K562 (cell line): ENCODE data around the gene SLC2A9. TPM values are rescaled to one million over a fixed set of nuclear protein-coding genes. Genes with fewer than 3 reads are reported as not detected.

Source experiments
- ATAC-seq: fragments of 200-7000 bp; cut with Tn5 transposase; 3 replicates; pipeline ENCODE4 v1.9.1; 2020; ENCODE audit warnings: moderate library complexity
- BruUV-seq: library from RNA; stranded (reverse); fragments of 400-500 nt; replicated peaks from 2 replicates; lab custom pipeline; 2021; lab: Mats Ljungman, UMichigan
- CTCF ChIA-PET: fragments of 300-600 bp; formaldehyde crosslinking; extraction: SDS; loops from one replicate; lab custom pipeline; 2021; ENCODE audit warnings: low intra/inter-chr PET ratio; lab: Yijun Ruan, JAX
- POLR2A ChIA-PET: fragments of 300-600, 350-650 bp; sonication (Branson Sonifier 250); formaldehyde crosslinking; extraction: SDS; loops from one replicate; lab custom pipeline; 2021; ENCODE audit warnings: antibody characterized with exemption, inconsistent platforms; lab: Yijun Ruan, JAX
- DNase-seq, 4 experiments: peaks; one replicate each; pipeline versions ENCODE4 v3.0.0 to v3.0.0-alpha.2; 2011 to 2018; ENCODE audit warnings: low spot score in 3 of 4, mixed read lengths in 3 of 4; ENCODE audit errors: extremely low read depth in 1 of 4
- FAIRE-seq: peaks from 2 replicates; lab custom pipeline; 2011; peaks lifted over from hg19 to GRCh38; lab: Jason Lieb, UNC
- H2AFZ ChIP-seq: 2 replicates; pipeline ENCODE4 v1.6.0; 2011; ENCODE audit warnings: low read depth, low read length, control low read depth, inconsistent platforms
- H3K27ac ChIP-seq: fragments of 200-600 bp; 3 replicates; pipeline ENCODE4 v1.8.0; 2011; ENCODE audit warnings: low read depth, mild to moderate bottlenecking, control low read depth, inconsistent platforms, low read length, moderate library complexity, mixed read lengths; ENCODE audit errors: extremely low read depth
- H3K27me3 ChIP-seq, 2 experiments: fragments of 300-600 bp in 1 of 2; 2 replicates in 1 of 2; 3 replicates in 1 of 2; pipeline versions ENCODE4 v1.6.0 to v1.8.0; 2011; ENCODE audit warnings: inconsistent platforms in 2 of 2, low read length in 2 of 2, mild to moderate bottlenecking in 1 of 2, mixed read lengths in 1 of 2, moderate library complexity in 1 of 2; ENCODE audit not compliant: control insufficient read depth in 2 of 2, insufficient read depth in 2 of 2
- H3K36me3 ChIP-seq: fragments of 300-600 bp; 3 replicates; pipeline ENCODE4 v1.8.0; 2011; ENCODE audit warnings: mild to moderate bottlenecking, low read length, inconsistent platforms; ENCODE audit not compliant: control insufficient read depth, insufficient read depth
- H3K4me1 ChIP-seq, 2 experiments: fragments of 200-600 bp in 1 of 2; replicated peaks in 1 of 2; 2 replicates in 1 of 2; 3 replicates in 1 of 2; pipeline versions ENCODE4 v1.5.1 to v1.8.0; 2011; ENCODE audit warnings: inconsistent platforms in 2 of 2, low read length in 2 of 2, mild to moderate bottlenecking in 1 of 2, mixed read lengths in 1 of 2, moderate library complexity in 1 of 2; ENCODE audit not compliant: control insufficient read depth in 2 of 2, insufficient read depth in 2 of 2
- H3K4me2 ChIP-seq: 2 replicates; pipeline ENCODE4 v1.6.1; 2011; ENCODE audit warnings: low read length, control low read depth, inconsistent platforms, mixed read lengths; ENCODE audit not compliant: insufficient read depth
- H3K4me3 ChIP-seq: fragments of 200-600 bp; sonication (generic), shearing (Covaris generic); 2 replicates; pipeline ENCODE4 v1.5.1; 2016; ENCODE audit warnings: control low read depth, inconsistent platforms
- H3K79me2 ChIP-seq: fragments of 200-600 bp; 3 replicates; pipeline ENCODE4 v1.8.0; 2011; ENCODE audit warnings: low read length, inconsistent platforms; ENCODE audit not compliant: control insufficient read depth, insufficient read depth
- H3K9ac ChIP-seq, 2 experiments: 2 replicates each; pipeline versions ENCODE4 v1.6.0 to v1.6.1; 2011; ENCODE audit warnings: low read depth in 2 of 2, low read length in 2 of 2, control low read depth in 1 of 2, inconsistent platforms in 1 of 2, mild to moderate bottlenecking in 1 of 2, mixed read lengths in 1 of 2; ENCODE audit not compliant: insufficient read depth in 1 of 2
- H3K9me1 ChIP-seq: one replicate; pipeline ENCODE4 v1.6.0; 2011; ENCODE audit warnings: inconsistent platforms, mild to moderate bottlenecking, low read length, moderate library complexity; ENCODE audit not compliant: control insufficient read depth, insufficient read depth
- H3K9me3 ChIP-seq: replicated peaks from 2 replicates; pipeline ENCODE4 v1.5.1; 2011; ENCODE audit warnings: low read depth, low read length, inconsistent platforms; ENCODE audit not compliant: control insufficient read depth, insufficient read depth
- H4K20me1 ChIP-seq: replicated peaks from 2 replicates; pipeline ENCODE4 v1.6.1; 2011; ENCODE audit warnings: low read length, inconsistent platforms, mixed read lengths; ENCODE audit not compliant: control insufficient read depth, insufficient read depth
- ARID2 ChIP-seq: fragments of 450-650 bp; IDR thresholded peaks from 2 replicates; pipeline ENCODE4 v1.6.1; 2017; ENCODE audit warnings: antibody characterized with exemption, mild to moderate bottlenecking
- CHCHD3 ChIP-seq: fragments of 250-450 bp; sonication (Bioruptor Pico); IDR thresholded peaks from 2 replicates; pipeline ENCODE4 v2.1.2; 2022; ENCODE audit warnings: mild to moderate bottlenecking
- CREM ChIP-seq: IDR thresholded peaks from 2 replicates; pipeline ENCODE4 v1.6.1; 2014; ENCODE audit warnings: antibody characterized with exemption, low read depth
- CTBP1 ChIP-seq: fragments of 450-650 bp; IDR thresholded peaks from 2 replicates; pipeline ENCODE4 v1.6.1; 2016; ENCODE audit warnings: borderline replicate concordance
- DMBX1 ChIP-seq: fragments of 250-450 bp; sonication (Bioruptor Pico); IDR thresholded peaks from 2 replicates; pipeline ENCODE4 v1.8.0; 2022; ENCODE audit warnings: inconsistent platforms, mild to moderate bottlenecking, moderate library complexity, borderline replicate concordance
- HDAC3 ChIP-seq: fragments of 450-650 bp; IDR thresholded peaks from 2 replicates; pipeline ENCODE4 v1.6.1; 2018; ENCODE audit warnings: borderline replicate concordance, mild to moderate bottlenecking, moderate library complexity; ENCODE audit not compliant: partially characterized antibody
- KLF13 ChIP-seq: fragments of 450-650 bp; IDR thresholded peaks from 2 replicates; pipeline ENCODE4 v1.6.1; 2016; ENCODE audit warnings: missing genetic modification characterization, low read depth, mild to moderate bottlenecking, missing compliant biosample characterization, moderate library complexity, borderline replicate concordance
- POLR2B ChIP-seq: fragments of 450-650 bp; IDR thresholded peaks from 2 replicates; pipeline ENCODE4 v1.6.1; 2018; ENCODE audit warnings: low read depth; ENCODE audit not compliant: partially characterized antibody
- RAD21 ChIP-seq, 2 experiments: fragments of 250-450 bp in 1 of 2; fragments of 450-650 bp in 1 of 2; sonication (Bioruptor Pico) in 1 of 2; formaldehyde crosslinking in 1 of 2; IDR thresholded peaks in 1 of 2; conservative IDR thresholded peaks in 1 of 2; 2 replicates each; pipeline versions ENCODE4 v1.4.0 to v1.8.0; 2020 to 2022; ENCODE audit warnings: mild to moderate bottlenecking in 2 of 2, moderate library complexity in 1 of 2
- RBM34 ChIP-seq: fragments of 200-400 bp; formaldehyde crosslinking; IDR thresholded peaks from 2 replicates; pipeline ENCODE4 v1.6.1; 2018; ENCODE audit warnings: low read length, borderline replicate concordance; ENCODE audit not compliant: insufficient read depth
- RUNX1 ChIP-seq: sonication (generic); IDR thresholded peaks from 2 replicates; pipeline ENCODE4 v1.6.1; 2016; ENCODE audit warnings: antibody characterized with exemption, low read depth
- TAF1 ChIP-seq: IDR thresholded peaks from 2 replicates; pipeline ENCODE4 v1.6.1; 2011; ENCODE audit warnings: mild to moderate bottlenecking, low read length, moderate library complexity; ENCODE audit not compliant: insufficient read depth, control insufficient read depth, severe bottlenecking; ENCODE audit errors: extremely low read depth
- TSC22D4 ChIP-seq: fragments of 450-650 bp; IDR thresholded peaks from 2 replicates; pipeline ENCODE4 v1.6.1; 2016; ENCODE audit warnings: missing genetic modification characterization, missing biosample characterization, control low read depth
- USF2 ChIP-seq: sonication (generic); formaldehyde crosslinking; IDR thresholded peaks from 2 replicates; pipeline ENCODE4 v1.5.0; 2020; ENCODE audit warnings: missing genetic modification reagents
- ZBTB33 ChIP-seq: sonication (generic); formaldehyde crosslinking; IDR thresholded peaks from 2 replicates; pipeline ENCODE4 v1.8.1; 2023; ENCODE audit warnings: mild to moderate bottlenecking, missing genetic modification reagents
- ZHX1 ChIP-seq: fragments of 150-350 bp; conservative IDR thresholded peaks from 2 replicates; pipeline ENCODE4 v1.6.1; 2014; ENCODE audit warnings: low read length
- ZNF175 ChIP-seq: fragments of 200-800 bp; sonication (Bioruptor generic); IDR thresholded peaks from 2 replicates; pipeline ENCODE4 v1.6.1; 2016; ENCODE audit warnings: low read depth, mild to moderate bottlenecking, missing genetic modification characterization, missing compliant biosample characterization
- ZNF347 ChIP-seq: fragments of 450-650 bp; formaldehyde crosslinking; IDR thresholded peaks from 2 replicates; pipeline ENCODE4 v1.4.0; 2020; ENCODE audit warnings: low read depth, mild to moderate bottlenecking, moderate library complexity
- ZZZ3 ChIP-seq: fragments of 450-650 bp; IDR thresholded peaks from 2 replicates; pipeline ENCODE4 v1.6.1; 2016; ENCODE audit warnings: antibody characterized with exemption, mild to moderate bottlenecking, moderate library complexity
- WGBS: fragments of 100-300 bp; shearing (Covaris generic); methylation state at CpG from one replicate; pipeline ENCODE4 v1.1.6; 2016; ENCODE audit warnings: low coverage, mixed read lengths; ENCODE audit not compliant: insufficient coverage; ENCODE audit errors: missing lambda C conversion rate; 5-methylcytosine and 5-hydroxymethylcytosine counted together
- in situ Hi-C: fragments of 300-500 bp; cut with MboI; formaldehyde crosslinking; loops from 4 replicates; pipeline ENCODE4 v1.15.0; 2018; ENCODE audit warnings: inconsistent platforms, mixed read lengths
- intact Hi-C: fragments of 100-400 bp; cut with micrococcal nuclease; formaldehyde crosslinking; loops from 2 replicates; pipeline ENCODE4 v1.14.2; 2022
- polyA plus RNA-seq, 8 experiments: library from polyadenylated mRNA; depleted of rRNA in 4 of 8; stranded (reverse) in 5 of 8; unstranded in 3 of 8; fragments of >200 nt; fragmentation: Nextera tagmentation in 2 of 8; fragmentation: Illumina TruSeq in 1 of 8; extraction: Ambion mirVana in 2 of 8; extraction: Trizol in 1 of 8; gene quantifications; 2 replicates each; pipeline versions ENCODE4 v1.2.1 to v1.2.3, GENCODE V29; 2011 to 2014; ENCODE audit warnings: inconsistent platforms in 1 of 8, missing spikeins in 1 of 8
- total RNA-seq, 7 experiments: library from RNA; depleted of rRNA in 6 of 7; stranded (reverse); fragments of >200 nt in 6 of 7; fragmentation: Illumina TruSeq in 2 of 7; extraction: Trizol in 2 of 7; gene quantifications; 2 replicates each; pipeline versions ENCODE4 v1.2.1 to v1.2.3, GENCODE V29; 2011 to 2021; ENCODE audit warnings: low replicate concordance in 1 of 7

Gene SLC2A9
- total and polyA plus RNA-seq, 9 of the 15 experiments (the other 6 are each of a cell fraction or from before 2014, with no cell fraction given), result 0.15 to 1.9 (median 0.76) TPM

GRCh38 chr4:9931146-9931545 is 90.2 kb downstream of the SLC2A9 start:
- POLR2A ChIA-PET, result no interaction called here
- Histone ChIP-seq H3K4me1 (peaks cover 0 to 3% of the 10 kb centered on the region in 2 experiments; a peak in 2 of 5 replicates), H3K27me3 (peaks cover 0 to 27% of the 10 kb centered on the region in 2 experiments), H3K9me3 (no peaks in the 10 kb centered on the region), H4K20me1 (0 out of 2 replicates have a peak, but pooled peaks cover 3% of the 10 kb centered on the region), H3K79me2 (no peaks in the 10 kb centered on the region), H3K4me2 (no peak overlapping the region), H3K9me1 (no peaks in the 10 kb centered on the region), H3K27ac (no peak overlapping the region), H3K36me3 (no peaks in the 10 kb centered on the region), H3K4me3 (no peak overlapping the region), H2AFZ (no peak overlapping the region), H3K9ac (no peak overlapping the region)
- DNase-seq (no peak), FAIRE-seq (no peak), ATAC-seq (no peak)
- CTCF ChIA-PET, result no interaction called here
- in situ Hi-C loops, result no loop called here
- BruUV-seq, result no TSS peak
- WGBS, result 0% methylated on average over 1 of the region's 1 CpG
- intact Hi-C loops, result no loop called here
- no peak for TF ChIP-seq HDAC3
- no peak for TF ChIP-seq ZHX1
- TF ChIP-seq POLR2B, result no peak
- TF ChIP-seq RBM34, result no peak
- TF ChIP-seq ZZZ3, result no peak
- TF ChIP-seq TSC22D4 (tag), result no peak
- TF ChIP-seq ARID2, result no peak
- TF ChIP-seq TAF1, result no peak
- TF ChIP-seq CHCHD3 (CRISPR knock-in tag), result no peak
- TF ChIP-seq ZNF175 (CRISPR knock-in tag), result no peak
- TF ChIP-seq ZBTB33 (CRISPR knock-in tag), result no peak
- TF ChIP-seq CTBP1, result no peak
- TF ChIP-seq USF2 (CRISPR knock-in tag), result no peak
- no peak for TF ChIP-seq RAD21 (CRISPR knock-in tag; conservative IDR thresholded peaks at IDR 0.05 in 1 of 2, IDR thresholded peaks at IDR 0.05 in 1 of 2)
- no peak for TF ChIP-seq DMBX1
- no peak for TF ChIP-seq ZNF347 (CRISPR knock-in tag)
- TF ChIP-seq KLF13 (tag), result no peak
- no peak for TF ChIP-seq RUNX1
- no peak for TF ChIP-seq CREM
